IMR-90 (cell line): ENCODE results near the gene PDE11A. TPM values are rescaled to one million over a fixed set of nuclear protein-coding genes. Genes with fewer than 3 reads are reported as not detected.

Experiments
- ATAC-seq: fragments of 200-7000 bp; cut with Tn5 transposase; 2 replicates; pipeline ENCODE4 v1.9.1; 2020; ENCODE audit warnings: low read depth, mild to moderate bottlenecking, moderate library complexity
- BruUV-seq: library from RNA; stranded (reverse); fragments of 400-500 nt; replicated peaks from 2 replicates; lab custom pipeline; 2021; lab: Mats Ljungman, UMichigan
- CTCF ChIA-PET: fragments of 300-600 bp; formaldehyde crosslinking; extraction: SDS; loops from one replicate; lab custom pipeline; 2021; ENCODE audit warnings: antibody characterized with exemption; lab: Yijun Ruan, JAX
- POLR2A ChIA-PET: fragments of 300-600 bp; sonication (Branson Sonifier 250); formaldehyde crosslinking; loops from one replicate; lab custom pipeline; 2022; ENCODE audit warnings: antibody characterized with exemption; ENCODE audit not compliant: unreplicated experiment; lab: Charles Lee
- DNase-seq: peaks from one replicate; pipeline ENCODE4 v3.0.0; 2013
- H2AFZ ChIP-seq: replicated peaks from 2 replicates; pipeline ENCODE3; 2013; ENCODE audit warnings: low read length, mild to moderate bottlenecking; ENCODE audit not compliant: poor library complexity
- H2AK5ac ChIP-seq: 2 replicates; pipeline ENCODE4 v1.6.1; 2013; ENCODE audit warnings: low read depth, low read length, inconsistent platforms
- H2AK9ac ChIP-seq: replicated peaks from 2 replicates; pipeline ENCODE3; 2013; ENCODE audit warnings: mild to moderate bottlenecking, low read depth, low read length, moderate library complexity; ENCODE audit not compliant: poor library complexity
- H2BK120ac ChIP-seq: 2 replicates; pipeline ENCODE4 v1.6.1; 2013; ENCODE audit warnings: low read depth, low read length, inconsistent platforms
- H2BK15ac ChIP-seq: 3 replicates; pipeline ENCODE4 v1.6.1; 2013; ENCODE audit warnings: low read depth, low read length, inconsistent platforms
- H2BK20ac ChIP-seq: 2 replicates; pipeline ENCODE4 v1.6.1; 2013; ENCODE audit warnings: low read depth, mild to moderate bottlenecking, inconsistent platforms, low read length, moderate library complexity
- H2BK5ac ChIP-seq: 2 replicates; pipeline ENCODE4 v1.6.1; 2013; ENCODE audit warnings: mild to moderate bottlenecking, low read depth, low read length, inconsistent platforms; ENCODE audit not compliant: poor library complexity, severe bottlenecking
- H3K14ac ChIP-seq: replicated peaks from 2 replicates; pipeline ENCODE4 v1.6.1; 2013; ENCODE audit warnings: low read depth, low read length, inconsistent platforms
- H3K18ac ChIP-seq: 2 replicates; pipeline ENCODE4 v1.6.1; 2013; ENCODE audit warnings: low read depth, low read length, control low read depth
- H3K23ac ChIP-seq: 2 replicates; pipeline ENCODE4 v1.6.1; 2013; ENCODE audit warnings: low read depth, low read length, inconsistent platforms
- H3K27ac ChIP-seq: 2 replicates; pipeline ENCODE4 v1.5.1; 2013; ENCODE audit warnings: mild to moderate bottlenecking, control low read depth, low read length; ENCODE audit not compliant: insufficient read depth
- H3K27me3 ChIP-seq: 2 replicates; pipeline ENCODE4 v1.6.1; 2013; ENCODE audit warnings: low read length; ENCODE audit not compliant: control insufficient read depth, insufficient read depth
- H3K36me3 ChIP-seq: 2 replicates; pipeline ENCODE4 v1.6.1; 2013; ENCODE audit warnings: low read length, mixed read lengths; ENCODE audit not compliant: control insufficient read depth, insufficient read depth
- H3K4ac ChIP-seq: 2 replicates; pipeline ENCODE4 v1.6.1; 2013; ENCODE audit warnings: low read depth, low read length, inconsistent platforms
- H3K4me1 ChIP-seq: 2 replicates; pipeline ENCODE4 v1.6.1; 2013; ENCODE audit warnings: low read length, mixed read lengths; ENCODE audit not compliant: control insufficient read depth, insufficient read depth
- H3K4me2 ChIP-seq: 2 replicates; pipeline ENCODE4 v1.6.1; 2013; ENCODE audit warnings: low read depth, mild to moderate bottlenecking, control low read depth, low read length, moderate library complexity
- H3K4me3 ChIP-seq: 2 replicates; pipeline ENCODE4 v1.5.1; 2013; ENCODE audit warnings: low read depth, mild to moderate bottlenecking, control low read depth, low read length, moderate library complexity; ENCODE audit not compliant: insufficient read depth
- H3K56ac ChIP-seq: 2 replicates; pipeline ENCODE4 v1.6.1; 2013; ENCODE audit warnings: low read length, inconsistent platforms; ENCODE audit not compliant: insufficient read depth; ENCODE audit errors: extremely low read depth
- H3K79me1 ChIP-seq, 2 experiments: 2 replicates each; pipeline ENCODE4 v1.6.1; 2013; ENCODE audit warnings: low read length in 2 of 2, inconsistent platforms in 1 of 2, low read depth in 1 of 2
- H3K9ac ChIP-seq: 2 replicates; pipeline ENCODE4 v1.6.1; 2013; ENCODE audit warnings: low read depth, low read length, control low read depth
- H3K9me1 ChIP-seq: 2 replicates; pipeline ENCODE4 v1.6.1; 2013; ENCODE audit warnings: low read length, inconsistent platforms; ENCODE audit not compliant: insufficient read depth
- H3K9me3 ChIP-seq: 2 replicates; pipeline ENCODE4 v1.6.1; 2013; ENCODE audit warnings: low read length; ENCODE audit not compliant: control insufficient read depth, insufficient read depth
- H4K20me1 ChIP-seq: 2 replicates; pipeline ENCODE4 v1.6.1; 2013; ENCODE audit warnings: low read length, inconsistent platforms; ENCODE audit not compliant: insufficient read depth
- H4K5ac ChIP-seq: 2 replicates; pipeline ENCODE4 v1.6.1; 2013; ENCODE audit warnings: mild to moderate bottlenecking, low read depth, low read length, control low read depth
- H4K8ac ChIP-seq, 2 experiments: 2 replicates each; pipeline ENCODE4 v1.6.1; 2013; ENCODE audit warnings: low read depth in 2 of 2, low read length in 2 of 2, control low read depth in 1 of 2, inconsistent platforms in 1 of 2
- H4K91ac ChIP-seq: 2 replicates; pipeline ENCODE4 v1.6.1; 2013; ENCODE audit warnings: low read depth, low read length, inconsistent platforms; ENCODE audit not compliant: insufficient read depth
- CTCF ChIP-seq: conservative IDR thresholded peaks from 2 replicates; pipeline ENCODE4 v1.5.1; 2012; ENCODE audit warnings: mild to moderate bottlenecking, low read depth, low read length, improper control_type of control experiment
- MAZ ChIP-seq: IDR thresholded peaks from 2 replicates; pipeline ENCODE4 v1.6.1; 2012; ENCODE audit warnings: low read depth, mild to moderate bottlenecking, low read length, improper control_type of control experiment, moderate library complexity, borderline replicate concordance
- POLR2A ChIP-seq: IDR thresholded peaks from 2 replicates; pipeline ENCODE4 v1.6.1; 2012; ENCODE audit warnings: mild to moderate bottlenecking, low read depth, low read length
- RCOR1 ChIP-seq: IDR thresholded peaks from 2 replicates; pipeline ENCODE4 v1.6.1; 2012; ENCODE audit warnings: mild to moderate bottlenecking, low read length, improper control_type of control experiment; ENCODE audit not compliant: insufficient replicate concordance
- WGBS, 2 experiments: methylation state at CpG; one replicate each; pipeline versions ENCODE4 v1.1.5 to v1.1.7; 2013; ENCODE audit warnings: missing lambda C conversion rate in 2 of 2; ENCODE audit not compliant: insufficient read length in 1 of 2; ENCODE audit errors: extremely low coverage in 2 of 2; 5-methylcytosine and 5-hydroxymethylcytosine counted together
- dilution Hi-C: fragments of 300-500 bp; cut with HindIII; formaldehyde crosslinking; loops from one replicate; pipeline ENCODE4 v1.14.3; 2018; ENCODE audit warnings: low sequenced_read_pairs; ENCODE audit not compliant: unreplicated experiment
- in situ Hi-C: fragments of 300-500 bp; cut with MboI; formaldehyde crosslinking; loops from 3 replicates; pipeline ENCODE4 v1.14.3; 2019; ENCODE audit warnings: low sequenced_read_pairs, inconsistent platforms, mixed read lengths
- intact Hi-C: fragments of 100-400 bp; cut with micrococcal nuclease; formaldehyde crosslinking; loops from 2 replicates; pipeline ENCODE4 v1.10.0; 2022
- polyA plus RNA-seq, 3 experiments: library from polyadenylated mRNA; depleted of rRNA; stranded (reverse); fragments of >200 nt; gene quantifications; 2 replicates each; pipeline ENCODE4 v1.2.3, GENCODE V29; 2012; ENCODE audit warnings: low replicate concordance in 1 of 3
- total RNA-seq: library from RNA; depleted of rRNA; stranded (reverse); fragments of >200 nt; gene quantifications from 2 replicates; pipeline ENCODE4 v1.2.3, GENCODE V29; 2012
- TF ChIP-seq, protein P1 (sequence below): fragments of 150-350 bp; IDR thresholded peaks from 2 replicates; pipeline ENCODE4 v1.6.1; 2017; ENCODE audit warnings: mild to moderate bottlenecking, antibody characterized with exemption, low read length, low read depth

The PDE11A gene
- total and polyA plus RNA-seq, 2 of the 4 experiments (the other 2 are of a cell fraction), result 0.21 to 0.72 TPM

DNA sequence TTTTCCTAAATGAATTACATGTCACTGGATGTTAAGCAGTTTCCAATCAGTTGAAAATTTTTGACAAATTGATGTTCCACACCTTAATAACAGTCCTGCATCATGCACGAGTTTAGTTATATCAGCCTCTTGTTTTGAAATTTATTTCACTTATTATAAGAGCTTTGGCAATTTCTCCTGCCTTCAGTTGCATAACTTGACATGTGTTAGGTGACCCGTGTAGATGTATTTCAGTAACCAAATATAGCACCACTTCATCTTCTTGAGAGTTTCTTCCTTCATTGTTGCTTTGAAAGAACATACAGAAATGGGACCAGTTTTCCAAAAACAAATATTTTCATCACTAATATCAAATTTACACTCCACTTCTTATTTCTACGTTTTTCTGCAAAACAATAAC lies 202.7 kb downstream of the PDE11A start:
- in situ Hi-C loops (no loop called here), dilution Hi-C loops (no loop called here), intact Hi-C loops (no loop called here)
- Histone ChIP-seq H3K23ac (no peak overlapping the region), H3K14ac (no peak overlapping the region), H3K79me1 (no peaks in the 10 kb centered on the region), H3K27ac (no peak overlapping the region), H2BK120ac (no peak overlapping the region), H4K91ac (no peak overlapping the region), H3K9me3 (no peaks in the 10 kb centered on the region), H3K9me1 (no peaks in the 10 kb centered on the region), H2BK15ac (no peak overlapping the region), H3K4ac (no peak overlapping the region), H4K20me1 (no peaks in the 10 kb centered on the region), H3K4me3 (no peak overlapping the region), H2BK20ac (no peak overlapping the region), H2AFZ (no peak overlapping the region), H4K5ac (no peak overlapping the region), H3K4me2 (no peak overlapping the region), H2AK5ac (no peak overlapping the region), H3K4me1 (no peaks in the 10 kb centered on the region), H3K18ac (no peak overlapping the region), H2BK5ac (no peak overlapping the region), H3K56ac (no peak overlapping the region), H3K9ac (no peak overlapping the region), H3K36me3 (no peaks in the 10 kb centered on the region), H3K27me3 (no peaks in the 10 kb centered on the region), H4K8ac (no peak overlapping the region), H2AK9ac (no peak overlapping the region)
- TF ChIP-seq, protein P1, sequence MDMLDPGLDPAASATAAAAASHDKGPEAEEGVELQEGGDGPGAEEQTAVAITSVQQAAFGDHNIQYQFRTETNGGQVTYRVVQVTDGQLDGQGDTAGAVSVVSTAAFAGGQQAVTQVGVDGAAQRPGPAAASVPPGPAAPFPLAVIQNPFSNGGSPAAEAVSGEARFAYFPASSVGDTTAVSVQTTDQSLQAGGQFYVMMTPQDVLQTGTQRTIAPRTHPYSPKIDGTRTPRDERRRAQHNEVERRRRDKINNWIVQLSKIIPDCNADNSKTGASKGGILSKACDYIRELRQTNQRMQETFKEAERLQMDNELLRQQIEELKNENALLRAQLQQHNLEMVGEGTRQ, result no peak
- TF ChIP-seq POLR2A (no peak), CTCF (no peak), MAZ (no peak), RCOR1 (no peak)
- no peak for ATAC-seq
- ChIA-PET POLR2A (no interaction called here), CTCF (no interaction called here)
- DNase-seq, result no peak
- no TSS peak for BruUV-seq
- 18 to 100% methylated on average over 1 of the region's 3 CpGs for WGBS, 2 experiments
